Astrocyte (in vitro differentiated cells and primary cell): ENCODE results near the gene GLCCI1.

Experiments used
- CTCF ChIP-seq: IDR thresholded peaks from 2 replicates; pipeline ENCODE4 v1.5.1; 2011; ENCODE audit warnings: low read depth, mild to moderate bottlenecking, inconsistent platforms, low read length, moderate library complexity; ENCODE audit not compliant: insufficient read depth
- EZH2 ChIP-seq: IDR thresholded peaks from 2 replicates; pipeline ENCODE4 v1.6.1; 2012; ENCODE audit warnings: mild to moderate bottlenecking, low read length, inconsistent platforms; ENCODE audit not compliant: insufficient read depth

- TF ChIP-seq CTCF (no peak), EZH2 (no peak)
These were observed 581 bp upstream of the GLCCI1 start for GRCh38 chr7:7967886-7968543.
